SU-DHL-6 (cell line): Measurements from ENCODE around the gene FBXO48.

ENCODE experiments used
- H2AFZ ChIP-seq: fragments of 200-600 bp; sonication (generic); 2 replicates; pipeline ENCODE4 v1.6.1; 2014; ENCODE audit warnings: low read depth, mild to moderate bottlenecking, moderate library complexity, mixed read lengths, antibody characterized with exemption, low read length; ENCODE audit not compliant: severe bottlenecking
- H3F3A ChIP-seq: fragments of 200-600 bp; shearing (Covaris generic); 2 replicates; pipeline ENCODE4 v1.6.0; 2016; ENCODE audit warnings: antibody characterized with exemption, mild to moderate bottlenecking; ENCODE audit not compliant: insufficient read depth
- H3K27ac ChIP-seq: fragments of 200-600 bp; sonication (generic); 2 replicates; pipeline ENCODE4 v1.5.1; 2016; ENCODE audit warnings: low read depth, mild to moderate bottlenecking, low read length, moderate library complexity, mixed read lengths
- H3K27me3 ChIP-seq: fragments of 200-600 bp; sonication (generic), shearing (Covaris generic); 2 replicates; pipeline ENCODE4 v1.6.0; 2014; ENCODE audit warnings: mild to moderate bottlenecking, low read length
- H3K36me3 ChIP-seq: fragments of 200-600 bp; sonication (generic); 2 replicates; pipeline ENCODE4 v1.6.1; 2014; ENCODE audit warnings: mild to moderate bottlenecking, low read length, mixed read lengths
- H3K4me2 ChIP-seq: fragments of 300-600, 200-600 bp; shearing (Covaris generic), sonication (generic); 2 replicates; pipeline ENCODE4 v1.6.0; 2014; ENCODE audit warnings: low read length, low read depth, mild to moderate bottlenecking; ENCODE audit not compliant: poor library complexity, severe bottlenecking
- H3K4me3 ChIP-seq: fragments of 200-600 bp; sonication (generic); 2 replicates; pipeline ENCODE4 v1.5.1; 2014; ENCODE audit warnings: antibody characterized with exemption, low read length, mild to moderate bottlenecking, mixed read lengths; ENCODE audit not compliant: insufficient read depth, poor library complexity, severe bottlenecking
- H3K79me2 ChIP-seq: fragments of 200-600 bp; sonication (generic); 2 replicates; pipeline ENCODE4 v1.6.1; 2014; ENCODE audit warnings: mild to moderate bottlenecking, low read length, moderate library complexity; ENCODE audit not compliant: insufficient read depth
- H3K9ac ChIP-seq: fragments of 200-600 bp; sonication (generic); 2 replicates; pipeline ENCODE4 v1.7.0; 2014; ENCODE audit warnings: mild to moderate bottlenecking, low read length
- H3K9me2 ChIP-seq: fragments of 200-600 bp; sonication (generic); replicated peaks from 2 replicates; pipeline ENCODE4 v1.6.1; 2014; ENCODE audit warnings: low read length; ENCODE audit not compliant: insufficient read depth
- H3K9me3 ChIP-seq: fragments of 200-600 bp; sonication (generic); 2 replicates; pipeline ENCODE4 v1.6.1; 2014; ENCODE audit warnings: low read length, mixed read lengths; ENCODE audit not compliant: insufficient read depth
- H4K20me1 ChIP-seq: fragments of 200-600 bp; sonication (generic); 2 replicates; pipeline ENCODE4 v1.6.1; 2014; ENCODE audit warnings: low read depth, mild to moderate bottlenecking, antibody characterized with exemption, low read length, moderate library complexity, mixed read lengths
- CTCF ChIP-seq: fragments of 200-600 bp; sonication (generic); IDR thresholded peaks from one replicate; pipeline ENCODE4 v1.5.1; 2017; ENCODE audit warnings: antibody characterized with exemption, mild to moderate bottlenecking, low read length, moderate library complexity; ENCODE audit not compliant: insufficient read depth, poor library complexity, severe bottlenecking
- EZH2phosphoT487 ChIP-seq: fragments of 200-600 bp; sonication (generic), shearing (Covaris generic); conservative IDR thresholded peaks from 2 replicates; pipeline ENCODE4 v1.6.1; 2018; ENCODE audit warnings: mild to moderate bottlenecking, antibody characterized with exemption, low read length, moderate library complexity, mixed read lengths

Gene FBXO48

DNA sequence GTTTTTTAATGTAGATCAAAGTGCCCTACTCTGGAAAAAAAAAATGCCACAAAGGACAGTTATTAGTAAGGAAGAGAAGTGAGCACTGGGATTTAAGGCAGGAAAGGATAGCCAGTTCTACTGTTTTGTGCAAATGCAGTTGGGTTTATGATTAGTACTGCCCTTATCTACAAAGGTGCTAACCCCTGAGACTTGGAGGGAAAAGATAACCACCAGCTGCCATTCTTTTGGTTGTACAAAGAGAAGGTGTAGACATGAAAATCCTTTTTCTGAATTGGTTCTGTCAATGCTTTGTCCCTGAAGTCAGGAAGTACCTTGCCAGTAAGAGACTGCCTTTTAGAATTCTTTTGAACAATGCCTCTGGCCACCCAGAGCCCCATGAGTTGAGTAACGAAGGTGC lies 11.6 kb upstream of the FBXO48 start:
- H3K27ac ChIP-seq: no peak overlapping the region
- no peaks in the 10 kb centered on the region for H4K20me1 ChIP-seq
- H3K4me3 ChIP-seq: no peak overlapping the region
- no peak overlapping the region for H3K4me2 ChIP-seq
- H3K36me3 ChIP-seq: no peaks in the 10 kb centered on the region
- H3K9ac ChIP-seq: no peak overlapping the region
- no peak for TF ChIP-seq CTCF
- TF ChIP-seq EZH2phosphoT487: no peak
- H3K79me2 ChIP-seq: no peaks in the 10 kb centered on the region
- no peaks in the 10 kb centered on the region for H3K27me3 ChIP-seq
- H2AFZ ChIP-seq: no peak overlapping the region
- no peaks in the 10 kb centered on the region for H3K9me2 ChIP-seq
- no peaks in the 10 kb centered on the region for H3F3A ChIP-seq
- H3K9me3 ChIP-seq: no peaks in the 10 kb centered on the region

- no peak for TF ChIP-seq EZH2phosphoT487
- no peak for TF ChIP-seq CTCF
- Histone ChIP-seq H3K9me3 (no peaks in the 10 kb centered on the region), H3K36me3 (no peaks in the 10 kb centered on the region), H3K27ac (no peak overlapping the region), H3K9ac (no peak overlapping the region), H3K27me3 (no peaks in the 10 kb centered on the region), H3K79me2 (no peaks in the 10 kb centered on the region), H2AFZ (no peak overlapping the region), H3K4me2 (no peak overlapping the region), H3F3A (no peaks in the 10 kb centered on the region), H4K20me1 (no peaks in the 10 kb centered on the region), H3K9me2 (no peaks in the 10 kb centered on the region), H3K4me3 (no peak overlapping the region)
These were observed 9.4 kb upstream of the FBXO48 start for GRCh38 chr2:68476454-68476853.

DNA sequence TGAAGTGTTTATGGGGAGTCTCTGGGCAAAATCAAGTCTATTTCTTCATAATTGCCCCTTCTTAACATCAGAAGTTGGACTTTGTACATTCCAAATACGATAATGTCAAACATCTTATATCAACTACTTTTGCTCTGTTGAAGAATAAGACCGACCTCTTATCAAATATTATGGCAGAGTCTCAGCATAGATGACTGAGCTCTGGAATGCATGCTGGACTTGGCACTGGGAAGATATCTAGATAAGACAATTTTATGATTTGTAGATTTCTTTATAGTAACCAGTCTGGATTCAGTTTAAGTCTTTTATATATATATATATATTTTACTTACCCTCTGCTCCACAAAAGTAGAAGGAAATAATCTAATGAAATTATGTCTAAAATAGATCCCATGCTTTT lies 8.5 kb upstream of the FBXO48 start:
- TF ChIP-seq CTCF (no peak), EZH2phosphoT487 (no peak)

GRCh38 chr2:68475110-68475509 lies 8.0 kb upstream of the FBXO48 start:
- Histone ChIP-seq H3K9me2 (no peaks in the 10 kb centered on the region), H3K79me2 (no peaks in the 10 kb centered on the region), H3K4me2 (no peak overlapping the region), H3K9me3 (no peaks in the 10 kb centered on the region), H4K20me1 (no peaks in the 10 kb centered on the region), H2AFZ (no peak overlapping the region), H3K36me3 (no peaks in the 10 kb centered on the region), H3K9ac (no peak overlapping the region), H3F3A (no peaks in the 10 kb centered on the region), H3K4me3 (no peak overlapping the region), H3K27ac (no peak overlapping the region), H3K27me3 (no peaks in the 10 kb centered on the region)
- TF ChIP-seq EZH2phosphoT487 (no peak), CTCF (no peak)

More for the DNA sequence above, 8.5 kb upstream of the FBXO48 start:
- Histone ChIP-seq H2AFZ (no peak overlapping the region), H3K4me3 (no peak overlapping the region), H3K9me2 (no peaks in the 10 kb centered on the region), H3K27ac (no peak overlapping the region), H3K27me3 (no peaks in the 10 kb centered on the region), H3K79me2 (no peaks in the 10 kb centered on the region), H3F3A (no peaks in the 10 kb centered on the region), H3K4me2 (no peak overlapping the region), H3K9ac (no peak overlapping the region), H3K36me3 (no peaks in the 10 kb centered on the region), H4K20me1 (no peaks in the 10 kb centered on the region), H3K9me3 (no peaks in the 10 kb centered on the region)
